ENCODE measurements around the gene ALOXE3.

The ALOXE3 gene

GRCh38 chr17:8110907-8111306 lies 7.4 kb downstream of the ALOXE3 start:
- Histone ChIP-seq H3K9me3 (replicated peaks; ENCODE audit: insufficient read depth, low read length) (no peaks in the 10 kb centered on the region), H3K4me2 (ENCODE audit: low read depth, low read length) (no peak overlapping the region), H3F3A (ENCODE audit: insufficient read depth, low read length) (no peaks in the 10 kb centered on the region), H3K9me2 (replicated peaks; ENCODE audit: insufficient read depth, low read length) (no peaks in the 10 kb centered on the region), H3K4me3 (ENCODE audit: low read length) (no peak overlapping the region), H3K27ac (ENCODE audit: low read length) (no peak overlapping the region), H3K36me3 (replicated peaks; ENCODE audit: insufficient read depth, low read length) (no peaks in the 10 kb centered on the region), H3K9ac (ENCODE audit: low read length) (no peak overlapping the region), H2AFZ (ENCODE audit: low read length) (no peak overlapping the region), H3K27me3 (replicated peaks; ENCODE audit: insufficient read depth, low read length) (peaks cover 74% of the 10 kb centered on the region), H3K79me2 (ENCODE audit: low read length) (no peaks in the 10 kb centered on the region), H4K20me1 (ENCODE audit: insufficient read depth, low read length) (no peaks in the 10 kb centered on the region), H3K4me1 (ENCODE audit: low read length) (no peaks in the 10 kb centered on the region)
- TF ChIP-seq EZH2phosphoT487 (IDR thresholded peaks at IDR 0.05; ENCODE audit: low read length): no peak
- TF ChIP-seq EZH2 (optimal IDR thresholded peaks at IDR 0.05; ENCODE audit: low read depth, low read length): no peak
- TF ChIP-seq CTCF (IDR thresholded peaks at IDR 0.05; ENCODE audit: low read length): no peak
- no peak for DNase-seq

GRCh38 chr17:8110456-8110804 lies 7.9 kb downstream of the ALOXE3 start:
- no peaks in the 10 kb centered on the region for H3K4me1 ChIP-seq (ENCODE audit: low read length)
- H3F3A ChIP-seq (ENCODE audit: insufficient read depth, low read length): no peaks in the 10 kb centered on the region; the same call in 1 of the 2 replicates
- H3K9me3 ChIP-seq (replicated peaks; ENCODE audit: insufficient read depth, low read length): no peaks in the 10 kb centered on the region
- H3K4me2 ChIP-seq (ENCODE audit: low read depth, low read length): peak overlapping the region; percentile 99; the same call in 1 of the 2 replicates
- H3K27me3 ChIP-seq (replicated peaks; ENCODE audit: insufficient read depth, low read length): peaks cover 74% of the 10 kb centered on the region
- TF ChIP-seq EZH2 (optimal IDR thresholded peaks at IDR 0.05; ENCODE audit: low read depth, low read length): no peak
- no peak for TF ChIP-seq EZH2phosphoT487 (IDR thresholded peaks at IDR 0.05; ENCODE audit: low read length)
- TF ChIP-seq CTCF (IDR thresholded peaks at IDR 0.05; ENCODE audit: low read length): no peak; the same call in 1 of the 2 replicates
- H3K9me2 ChIP-seq (replicated peaks; ENCODE audit: insufficient read depth, low read length): no peaks in the 10 kb centered on the region
- no peaks in the 10 kb centered on the region for H3K36me3 ChIP-seq (replicated peaks; ENCODE audit: insufficient read depth, low read length)
- no peak for DNase-seq
- H4K20me1 ChIP-seq (ENCODE audit: insufficient read depth, low read length): no peaks in the 10 kb centered on the region
- no peak overlapping the region for H3K27ac ChIP-seq (ENCODE audit: low read length)
- no peaks in the 10 kb centered on the region for H3K79me2 ChIP-seq (ENCODE audit: low read length)
- no peak overlapping the region for H3K9ac ChIP-seq (ENCODE audit: low read length)
- H3K4me3 ChIP-seq (ENCODE audit: low read length): peak overlapping the region; percentile 67; the same call in 1 of the 2 replicates
- no peak overlapping the region for H2AFZ ChIP-seq (ENCODE audit: low read length)

DNA sequence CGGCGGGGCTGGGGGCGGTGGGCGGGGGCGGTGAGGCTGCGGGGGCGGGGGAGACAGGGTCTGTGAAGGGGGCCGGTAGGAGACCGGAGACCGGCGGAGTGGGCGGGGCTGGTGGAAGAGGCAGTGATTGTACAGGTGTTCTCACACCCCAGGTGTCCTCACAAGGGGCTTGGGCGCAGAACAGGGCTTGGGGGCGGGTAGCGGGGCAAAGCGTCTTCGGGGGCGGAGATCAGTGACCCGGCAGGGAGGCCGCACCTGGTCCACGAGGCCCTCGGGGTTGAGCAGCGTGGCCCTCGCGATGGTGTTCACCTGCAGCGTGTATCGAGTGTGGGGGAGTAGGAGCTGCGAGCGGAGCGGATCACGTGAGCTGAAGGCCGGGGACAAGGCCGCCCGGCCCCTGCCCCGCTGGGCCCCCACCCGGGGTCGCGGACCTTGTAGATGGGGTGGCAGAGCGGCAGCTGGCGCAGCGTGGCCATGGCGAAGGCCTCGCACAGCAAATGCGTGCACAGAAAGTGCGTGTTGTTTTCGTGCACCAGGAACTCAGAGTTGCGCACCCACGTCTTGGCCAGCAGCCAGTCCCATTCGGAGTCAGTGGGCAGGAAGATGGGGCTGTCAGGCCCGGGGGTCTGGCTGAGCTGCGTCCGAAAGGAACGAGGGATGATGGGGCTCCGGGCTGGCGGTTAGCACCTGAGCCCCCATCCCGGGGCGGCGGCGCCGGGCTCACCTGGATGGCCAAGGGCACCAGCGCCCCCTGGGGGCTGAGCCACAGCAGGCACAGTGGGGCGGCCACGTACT lies 8.5 kb downstream of the ALOXE3 start:
- Histone ChIP-seq H3K27ac (ENCODE audit: low read length) (no peak overlapping the region), H3K4me2 (ENCODE audit: low read depth, low read length) (peak overlapping the region; percentile 99), H3K36me3 (replicated peaks; ENCODE audit: insufficient read depth, low read length) (no peaks in the 10 kb centered on the region), H3K4me1 (ENCODE audit: low read length) (no peaks in the 10 kb centered on the region), H3K79me2 (ENCODE audit: low read length) (no peaks in the 10 kb centered on the region), H3K27me3 (replicated peaks; ENCODE audit: insufficient read depth, low read length) (peaks cover 74% of the 10 kb centered on the region), H3K4me3 (ENCODE audit: low read length) (peak overlapping the region; percentile 67), H3K9me3 (replicated peaks; ENCODE audit: insufficient read depth, low read length) (no peaks in the 10 kb centered on the region), H3F3A (ENCODE audit: insufficient read depth, low read length) (no peaks in the 10 kb centered on the region; the same call in 1 of the 2 replicates), H2AFZ (ENCODE audit: low read length) (peak overlapping the region; percentile 83), H4K20me1 (ENCODE audit: insufficient read depth, low read length) (no peaks in the 10 kb centered on the region), H3K9ac (ENCODE audit: low read length) (no peak overlapping the region), H3K9me2 (replicated peaks; ENCODE audit: insufficient read depth, low read length) (no peaks in the 10 kb centered on the region)
- TF ChIP-seq EZH2 (optimal IDR thresholded peaks at IDR 0.05; ENCODE audit: low read depth, low read length) (no peak), CTCF (IDR thresholded peaks at IDR 0.05; ENCODE audit: low read length) (peak; percentile 92)
- peak; percentile 72 for DNase-seq
